Measurements from ENCODE around the gene TRIM50. TPM values are rescaled to one million over a fixed set of nuclear protein-coding genes. Genes with fewer than 3 reads are reported as not detected.

Gene TRIM50
- total and polyA plus RNA-seq, 2 of the 13 experiments (the other 11 are each of a cell fraction or from before 2014, with no cell fraction given) = 4.2 to 24.5 TPM

- TF ChIP-seq ZNF687 (CRISPR knock-in tag; IDR thresholded peaks at IDR 0.05) (peak; percentile 55), ZBTB26 (CRISPR knock-in tag; IDR thresholded peaks at IDR 0.05; ENCODE audit: borderline replicate concordance) (0 out of 2 replicates have a peak, but pooled peaks have one; percentile 63), TAF1 (CRISPR knock-in tag; IDR thresholded peaks at IDR 0.05) (peak; percentile 65), ZMYM3 (CRISPR knock-in tag; IDR thresholded peaks at IDR 0.05) (peak; percentile 85), CBFB (CRISPR knock-in tag; IDR thresholded peaks at IDR 0.05) (peak; percentile 55; the same call in 1 of the 2 replicates), RCOR2 (CRISPR knock-in tag; IDR thresholded peaks at IDR 0.05) (peak; percentile 33; the same call in 1 of the 2 replicates), ZNF205 (CRISPR knock-in tag; IDR thresholded peaks at IDR 0.05) (peak; percentile 56; the same call in 1 of the 2 replicates), NR2F6 (IDR thresholded peaks at IDR 0.05) (peak; percentile 43), NR2F6 (CRISPR knock-in tag; IDR thresholded peaks at IDR 0.05) (peak; percentile 92), PAXIP1 (CRISPR knock-in tag; conservative IDR thresholded peaks at IDR 0.05) (peak; percentile 73), TFE3 (CRISPR knock-in tag; IDR thresholded peaks at IDR 0.05) (peak; percentile 97), TFDP2 (CRISPR knock-in tag; IDR thresholded peaks at IDR 0.05) (peak; percentile 37; the same call in 1 of the 2 replicates), SOX5 (CRISPR knock-in tag; IDR thresholded peaks at IDR 0.05; ENCODE audit: borderline replicate concordance) (peak; percentile 97), ZFP1 (CRISPR knock-in tag; IDR thresholded peaks at IDR 0.05) (peak; percentile 38; the same call in 1 of the 2 replicates), ZBED4 (CRISPR knock-in tag; IDR thresholded peaks at IDR 0.05; ENCODE audit: borderline replicate concordance) (peak; percentile 64; the same call in 1 of the 2 replicates)
Observed at GRCh38 chr7:73325424-73325823, 2.5 kb downstream of the TRIM50 start (continued).
